BJ (cell line): ENCODE measurements around the gene SLC25A23. TPM values are rescaled to one million over a fixed set of nuclear protein-coding genes. Genes with fewer than 3 reads are reported as not detected.

ENCODE experiments used
- CTCF ChIA-PET: fragments of 350-600 bp; formaldehyde crosslinking; extraction: SDS; loops from one replicate; lab custom pipeline; 2021; ENCODE audit warnings: antibody characterized with exemption, inconsistent platforms; lab: Yijun Ruan, JAX
- POLR2A ChIA-PET: fragments of 300-600 bp; sonication (Branson Sonifier 250); formaldehyde crosslinking; extraction: SDS; loops from one replicate; lab custom pipeline; 2021; ENCODE audit warnings: antibody characterized with exemption; lab: Charles Lee
- DNase-seq: peaks from one replicate; pipeline ENCODE4 v3.0.0-alpha.2; 2011; ENCODE audit warnings: low read depth
- H3K27me3 ChIP-seq: 2 replicates; pipeline ENCODE4 v1.6.0; 2011; ENCODE audit warnings: low read length; ENCODE audit not compliant: control insufficient read depth, insufficient read depth
- H3K36me3 ChIP-seq: 2 replicates; pipeline ENCODE4 v1.5.1; 2011; ENCODE audit warnings: low read length; ENCODE audit not compliant: control insufficient read depth, insufficient read depth
- H3K4me3 ChIP-seq: 2 replicates; pipeline ENCODE4 v1.5.1; 2011; ENCODE audit warnings: low read depth, mild to moderate bottlenecking, control low read depth, low read length
- CTCF ChIP-seq: IDR thresholded peaks from 2 replicates; pipeline ENCODE4 v1.5.1; 2011; ENCODE audit warnings: low read depth, mild to moderate bottlenecking, control low read depth, inconsistent platforms, low read length, moderate library complexity; ENCODE audit not compliant: insufficient read depth
- polyA plus RNA-seq: library from polyadenylated mRNA; depleted of rRNA; stranded (reverse); fragments of >200 nt; gene quantifications from 2 replicates; pipeline ENCODE4 v1.2.3, GENCODE V29; 2011

SLC25A23 gene
- polyA plus RNA-seq, 1 experiment = 7.4 TPM

DNA sequence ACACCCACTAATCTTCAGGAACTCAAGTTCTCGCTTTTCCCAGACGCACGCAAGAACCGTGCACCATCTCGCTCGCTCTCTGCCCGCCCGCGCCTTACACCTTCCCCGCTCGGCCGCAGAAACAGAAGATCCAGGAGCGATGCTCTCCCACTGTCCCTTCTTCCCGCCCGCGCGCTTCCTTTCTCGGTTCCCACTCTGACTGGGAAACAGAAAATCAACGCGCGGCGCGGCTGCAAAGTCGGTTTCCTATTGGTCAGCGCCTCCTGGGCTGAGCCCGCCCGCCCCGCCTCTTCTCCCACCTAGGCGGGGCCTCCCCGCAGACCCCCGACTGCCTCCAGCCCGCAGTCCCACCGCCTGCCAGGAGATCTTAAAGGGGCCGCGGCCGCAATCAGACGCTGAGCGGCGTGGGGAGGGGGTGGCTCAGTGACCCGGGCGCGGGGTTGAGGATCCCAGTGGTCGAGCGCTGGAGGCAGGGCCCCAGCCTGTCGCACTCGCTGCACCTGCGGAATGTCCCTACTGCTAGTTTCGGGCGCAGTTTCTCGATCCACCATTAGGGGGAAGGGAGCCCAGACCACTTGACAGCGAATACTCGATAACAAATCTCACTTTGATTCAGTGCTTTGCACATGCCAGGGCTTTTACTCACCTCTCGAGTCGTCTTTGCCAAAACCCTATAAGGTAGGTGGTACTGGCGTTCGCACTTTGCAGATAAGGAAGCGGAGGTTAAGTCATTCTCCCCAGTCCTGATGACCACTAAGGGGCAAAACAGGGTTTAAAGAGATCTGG, 700 bp upstream of the SLC25A23 start:
- peak overlapping the region; percentile 80 for H3K4me3 ChIP-seq
- H3K36me3 ChIP-seq = no peaks in the 10 kb centered on the region
- TF ChIP-seq CTCF = peak; percentile 65
- ChIA-PET CTCF (interaction anchor here (1.0 kb wide), 1 partner anchor 16 kb away, joined by 3 read pairs; no protein-coding TSS in a partner anchor), POLR2A (no interaction called here)
- peak; percentile 69 for DNase-seq
- H3K27me3 ChIP-seq = peaks cover 5% of the 10 kb centered on the region

DNA sequence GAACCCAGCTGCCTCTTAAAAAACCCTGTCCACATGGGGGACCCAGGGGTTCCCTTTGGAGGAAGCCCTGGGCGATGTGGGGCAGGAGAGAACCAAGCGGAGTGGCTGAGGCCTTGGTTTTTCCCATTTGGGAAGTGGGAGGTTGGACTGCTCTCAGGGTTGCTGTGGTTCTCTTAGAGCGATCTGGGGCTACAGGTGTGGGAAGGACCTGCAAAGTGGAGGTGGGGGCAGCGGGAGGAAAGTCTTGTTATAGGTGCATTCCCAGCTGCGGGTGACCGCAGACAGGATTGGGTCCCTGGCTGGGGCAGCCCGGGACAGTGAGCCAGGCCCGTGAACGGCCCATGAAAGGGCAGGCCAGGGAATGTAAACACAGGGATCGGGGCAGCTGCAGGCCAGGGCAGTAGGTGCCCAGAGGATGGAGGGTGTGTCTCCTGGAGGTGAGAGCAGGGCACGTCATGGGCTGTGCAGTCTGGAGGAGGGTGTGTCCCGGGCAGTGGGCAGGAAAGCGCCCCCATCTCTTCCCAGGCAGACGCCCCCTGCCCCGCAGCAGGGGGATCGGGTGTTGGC, 814 bp downstream of the SLC25A23 start:
- H3K36me3 ChIP-seq = peaks cover 8% of the 10 kb centered on the region
- H3K4me3 ChIP-seq = peak overlapping the region; percentile 80
- ChIA-PET CTCF (no interaction called here), POLR2A (no interaction called here)
- DNase-seq = no peak
- no peak for TF ChIP-seq CTCF
- peaks cover 2% of the 10 kb centered on the region for H3K27me3 ChIP-seq

DNA sequence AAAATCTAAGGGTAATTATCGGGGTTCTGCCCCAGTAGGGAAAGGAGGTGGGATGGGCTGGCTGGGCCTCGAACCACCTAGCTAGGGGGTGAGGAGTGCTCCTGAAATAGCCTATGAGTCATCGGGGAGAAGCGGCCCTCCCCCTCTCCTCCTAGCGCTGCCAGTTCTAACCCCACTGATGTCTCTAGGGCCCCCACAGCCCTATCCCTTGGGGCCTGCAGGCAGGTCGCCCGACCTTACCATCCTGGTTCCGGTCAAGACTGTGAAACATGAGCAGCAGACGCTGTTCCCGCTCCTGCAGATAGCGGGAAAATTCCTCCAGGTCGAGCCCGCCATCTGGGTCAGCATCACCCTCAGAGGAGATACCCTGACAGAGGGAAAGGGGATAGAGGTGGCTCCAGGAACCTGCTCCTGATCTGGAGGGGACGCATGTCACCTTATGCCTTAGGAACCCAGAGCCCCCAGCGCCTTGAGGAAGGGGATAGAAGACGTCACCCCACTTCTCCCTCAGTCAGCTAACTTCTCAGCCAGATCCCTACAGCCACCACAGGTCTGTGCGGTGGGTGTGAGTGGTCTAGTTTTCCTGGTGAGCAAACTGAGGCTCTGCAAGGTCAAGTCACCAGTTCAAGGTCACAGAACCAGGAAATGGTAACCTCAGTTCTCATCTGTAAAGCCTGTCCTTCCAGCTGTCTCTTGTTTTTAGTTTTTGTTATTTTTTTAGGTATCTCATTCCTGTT, 1.5 kb downstream of the SLC25A23 start:
- CTCF ChIA-PET = interaction anchor here (0.6 kb wide), 1 partner anchor 582 kb away, joined by 3 read pairs; no protein-coding TSS in a partner anchor
- POLR2A ChIA-PET = no interaction called here
- no peak overlapping the region; the same call in 1 of the 2 replicates for H3K4me3 ChIP-seq
- no peak for DNase-seq
- peaks cover 8% of the 10 kb centered on the region for H3K36me3 ChIP-seq
- no peak for TF ChIP-seq CTCF
- no peaks in the 10 kb centered on the region for H3K27me3 ChIP-seq

DNA sequence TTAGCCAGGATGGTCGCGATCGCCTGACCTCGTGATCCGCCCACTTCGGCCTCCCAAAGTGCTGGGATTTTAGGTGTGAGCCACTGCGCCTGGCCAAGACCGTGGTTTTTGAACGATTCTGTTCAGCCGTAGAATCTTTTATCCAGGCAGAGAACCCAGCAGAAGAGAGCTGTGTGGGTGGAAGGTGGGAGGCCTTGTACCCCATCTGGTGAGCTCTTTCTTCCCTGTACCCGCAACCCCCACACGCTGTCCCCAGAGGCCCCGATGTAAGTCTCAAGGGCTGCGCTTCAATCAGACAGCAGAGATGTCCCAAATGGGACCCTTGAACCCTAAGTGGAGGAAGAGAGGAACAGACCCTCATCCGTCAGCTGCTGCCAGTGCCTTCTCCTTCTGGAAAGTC, 3.7 kb downstream of the SLC25A23 start:
- Histone ChIP-seq H3K4me3 (no peak overlapping the region), H3K36me3 (peaks cover 8% of the 10 kb centered on the region), H3K27me3 (no peaks in the 10 kb centered on the region)
- ChIA-PET POLR2A (no interaction called here), CTCF (interaction anchor here (1.7 kb wide), 1 partner anchor 19 kb away, joined by 4 read pairs; no protein-coding TSS in a partner anchor)
- no peak for DNase-seq
- no peak for TF ChIP-seq CTCF
